Middle frontal gyrus (tissue), 1 donor: Measurements from ENCODE around the gene CCDC30.
"Not testable (repeated sequence)": the region's sequence is repeated elsewhere in the genome, so short reads cannot be mapped to it uniquely, and the experiment has no call there.

Source experiments
- DNase-seq: peaks from one replicate; pipeline ENCODE4 v3.0.0-alpha.2; 2015; ENCODE audit warnings: low spot score; ENCODE audit errors: extremely low spot score

Gene CCDC30

DNA sequence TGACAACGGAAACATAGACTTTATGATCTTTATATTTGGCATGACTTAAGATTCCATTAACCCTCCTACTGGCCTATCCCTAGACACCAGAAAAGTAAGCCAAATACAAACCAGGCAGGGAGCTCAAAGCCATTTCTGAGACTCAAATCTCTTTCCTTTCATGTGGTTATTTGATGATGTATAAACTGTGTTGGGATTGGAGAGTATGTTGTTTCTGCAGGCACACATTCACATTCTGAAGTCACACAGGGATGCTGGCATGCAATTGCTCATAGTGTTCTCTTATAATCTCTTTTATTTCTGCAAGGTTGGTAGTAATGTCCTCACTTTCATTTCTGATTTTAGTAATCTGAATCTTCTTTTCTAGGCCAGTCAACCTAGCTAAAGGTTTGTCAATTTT lies 13.0 kb upstream of the CCDC30 start:
- no peak for DNase-seq

DNA sequence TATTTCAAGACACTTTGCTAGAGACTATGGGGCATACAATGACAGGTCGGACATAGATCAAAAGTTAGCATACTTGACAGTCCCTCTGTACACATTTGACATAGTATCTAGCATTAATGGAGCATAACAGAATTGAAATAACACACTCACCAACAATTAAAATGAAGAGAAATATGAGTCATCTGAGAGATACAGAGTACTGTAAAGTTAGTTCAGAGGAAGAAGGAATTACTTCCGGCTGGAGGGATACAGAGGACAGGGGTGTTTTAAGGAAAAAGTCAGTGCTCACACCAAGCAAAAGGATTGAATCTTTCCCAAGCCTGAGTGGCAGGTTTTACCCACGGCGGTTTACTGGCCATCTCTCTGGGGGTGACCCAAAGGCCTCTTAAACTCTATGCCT lies 9.7 kb upstream of the CCDC30 start:
- no peak for DNase-seq

DNA sequence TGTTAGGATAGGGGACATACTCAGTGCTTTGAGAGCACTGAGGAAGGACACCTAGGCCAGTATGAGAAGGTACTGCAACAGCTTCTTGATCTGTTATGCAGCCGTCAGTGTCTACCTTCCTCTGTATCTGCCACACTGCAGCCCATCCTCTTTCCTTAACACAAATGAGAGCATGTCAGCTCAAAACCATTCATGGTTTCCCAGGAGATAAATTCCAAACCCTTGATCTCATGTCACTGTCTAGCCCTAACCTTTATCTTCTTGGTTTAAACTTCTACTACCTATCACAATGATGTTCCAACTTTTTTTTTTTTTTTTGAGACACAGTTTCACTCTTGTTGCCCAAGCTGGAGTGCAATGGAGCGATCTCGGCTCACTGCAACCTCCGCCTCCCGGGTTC lies 8.7 kb upstream of the CCDC30 start:
- no peak for DNase-seq

- DNase-seq, result peak; percentile 62
Observed at GRCh38 chr1:42456010-42456753, 6.9 kb upstream of the CCDC30 start, which contains the start of the genes PPCS and ZMYND12. TSS of gene PPCS (plus strand) at chr1:42456543. CDS start at chr1:42456566, 23 bp downstream. TSS of gene ZMYND12 (minus strand) at chr1:42456022. CDS start at chr1:42455997, 25 bp downstream.

DNA sequence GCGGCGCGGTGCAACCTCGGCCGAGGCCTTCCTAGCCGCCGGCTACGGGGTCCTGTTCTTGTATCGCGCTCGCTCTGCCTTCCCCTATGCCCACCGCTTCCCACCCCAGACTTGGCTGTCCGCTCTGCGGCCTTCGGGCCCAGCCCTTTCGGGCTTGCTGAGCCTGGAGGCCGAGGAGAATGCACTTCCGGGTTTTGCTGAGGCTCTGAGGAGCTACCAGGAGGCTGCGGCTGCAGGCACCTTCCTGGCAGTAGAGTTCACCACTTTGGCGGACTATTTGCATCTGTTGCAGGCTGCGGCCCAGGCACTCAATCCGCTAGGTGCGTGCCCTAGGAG lies 6.4 kb upstream of the CCDC30 start:
- DNase-seq, result no peak

GRCh38 chr1:42461196-42461595 lies 1.9 kb upstream of the CCDC30 start:
- no peak for DNase-seq

- no peak for DNase-seq
Observed at GRCh38 chr1:42463921-42464320, 835 bp downstream of the CCDC30 start.

DNA sequence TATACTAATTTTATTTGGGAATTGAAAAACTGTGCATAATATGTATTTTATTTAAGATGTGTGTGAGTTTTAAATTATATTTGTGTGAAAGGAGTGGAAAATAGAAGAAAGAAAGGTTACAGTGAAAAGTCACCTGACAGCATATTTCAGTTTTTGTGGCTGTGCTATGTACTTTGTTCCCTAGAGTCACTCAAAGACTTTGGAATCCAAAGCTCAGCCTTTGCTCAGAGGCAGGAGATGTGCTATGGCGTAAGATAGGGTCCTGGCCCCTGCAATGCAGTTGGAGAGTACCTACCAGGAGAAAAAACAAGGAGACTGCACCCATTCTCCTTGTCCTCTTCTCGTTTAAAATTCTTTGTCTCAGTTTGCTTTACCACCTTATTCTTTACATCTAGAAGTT lies 2.9 kb downstream of the CCDC30 start:
- no peak for DNase-seq

- no peak for DNase-seq
Observed at GRCh38 chr1:42469727-42470126, 6.6 kb downstream of the CCDC30 start.

DNA sequence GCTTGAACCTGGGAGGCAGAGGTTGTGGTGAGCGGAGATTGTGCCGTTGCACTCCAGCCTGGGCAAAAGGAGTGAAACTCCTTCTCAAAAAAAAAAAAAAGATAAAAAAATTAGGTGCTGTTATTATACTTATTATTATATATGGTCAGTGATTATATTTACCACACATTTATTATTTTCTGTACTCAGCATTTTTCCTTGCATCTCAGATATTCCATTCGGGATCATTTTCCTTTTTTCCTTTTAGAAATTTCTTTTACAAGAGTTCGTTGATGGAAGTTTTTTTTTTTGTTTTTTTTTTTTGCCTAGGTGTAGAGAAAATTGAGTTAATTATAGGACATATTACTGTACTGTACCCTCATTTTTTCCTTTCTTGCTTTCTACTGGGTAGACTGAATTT lies 13.5 kb downstream of the CCDC30 start:
- no peak for DNase-seq

GRCh38 chr1:42477354-42477753 lies 14.3 kb downstream of the CCDC30 start:
- not testable (repeated sequence) for DNase-seq

GRCh38 chr1:42477775-42478174 lies 14.7 kb downstream of the CCDC30 start:
- DNase-seq, result no peak

DNA sequence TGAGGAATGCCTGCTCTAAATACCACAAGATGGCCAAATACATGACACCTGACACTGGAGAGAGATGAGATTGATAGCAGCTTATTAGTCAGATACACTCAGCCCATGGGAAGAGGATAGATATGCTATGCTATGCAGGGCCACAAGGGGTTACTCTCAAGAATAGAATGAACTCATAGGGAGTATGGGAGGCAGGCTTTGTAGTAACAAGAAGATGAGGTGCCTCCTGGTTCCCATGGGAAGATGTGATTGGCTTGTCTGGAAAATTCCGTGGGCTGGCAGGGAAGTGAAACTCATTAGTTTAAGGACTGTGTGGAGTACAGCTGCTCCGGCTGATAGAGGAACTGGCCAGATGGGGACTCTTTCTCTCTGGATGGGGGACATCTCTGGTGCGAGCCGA lies 16.5 kb downstream of the CCDC30 start:
- DNase-seq, result no peak

GRCh38 chr1:42480921-42481320 lies 17.8 kb downstream of the CCDC30 start:
- DNase-seq, result no peak

DNA sequence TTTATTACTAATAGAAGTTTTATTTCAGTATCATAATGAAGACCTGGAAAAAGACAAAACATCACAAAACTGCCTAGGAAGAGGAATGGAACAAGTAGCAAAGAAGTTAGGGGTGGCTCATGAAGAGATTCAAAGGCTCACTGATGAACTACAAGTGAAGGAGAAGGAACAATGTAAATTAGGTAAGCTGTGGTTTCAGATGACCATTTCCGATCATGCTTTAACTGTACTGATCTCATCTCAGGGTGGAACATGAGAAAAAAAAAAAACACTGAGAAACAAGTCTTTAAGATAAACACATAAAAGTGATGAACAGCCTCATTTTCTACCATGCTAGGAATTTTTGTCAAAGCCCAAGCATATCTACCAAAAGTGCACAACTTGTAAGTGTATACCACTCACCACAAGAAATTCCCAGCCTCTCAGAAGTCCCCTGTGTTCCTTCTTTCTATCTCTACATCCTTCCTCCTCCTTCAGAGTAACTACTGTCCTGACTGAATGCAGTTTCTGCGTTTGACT lies 19.6 kb downstream of the CCDC30 start:
- no peak for DNase-seq

GRCh38 chr1:42484382-42484781 lies 21.3 kb downstream of the CCDC30 start:
- no peak for DNase-seq

DNA sequence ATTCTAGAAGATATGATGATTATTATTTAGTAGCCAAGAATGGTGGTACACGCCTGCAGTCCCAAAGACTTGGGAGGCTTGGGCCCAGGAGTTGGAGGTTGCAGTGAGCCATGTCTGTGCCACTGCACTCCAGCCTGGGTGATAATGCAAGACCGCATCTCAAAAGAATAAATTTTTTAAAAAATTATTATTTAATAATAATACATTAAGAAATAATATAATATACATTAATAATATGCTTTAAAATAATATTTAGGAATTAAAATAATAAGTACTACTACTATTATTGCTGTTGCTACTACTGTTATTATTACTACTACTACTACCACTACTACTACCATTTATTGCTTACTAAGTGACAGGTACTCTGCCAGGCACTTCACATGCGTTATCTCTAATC lies 27.2 kb downstream of the CCDC30 start:
- DNase-seq, result no peak

DNA sequence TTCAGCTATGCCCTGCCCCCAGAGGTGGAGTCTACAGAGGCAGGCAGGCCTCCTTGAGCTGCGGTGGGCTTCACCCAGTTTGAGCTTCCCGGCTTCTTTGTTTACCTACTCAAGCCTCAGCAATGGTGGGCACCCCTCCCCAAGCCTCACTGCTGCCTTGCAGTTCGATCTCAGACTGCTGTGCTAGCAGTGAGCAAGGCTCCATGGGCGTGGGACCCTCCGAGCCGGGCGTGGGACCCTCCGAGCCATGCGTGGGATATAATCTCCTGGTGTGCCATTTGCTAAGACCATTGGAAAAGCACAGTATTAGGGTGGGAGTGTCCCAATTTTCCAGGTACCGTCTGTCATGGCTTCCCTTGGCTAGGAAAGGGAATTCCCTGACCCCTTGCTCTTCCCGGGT lies 38.9 kb downstream of the CCDC30 start:
- DNase-seq, result not testable (repeated sequence)

DNA sequence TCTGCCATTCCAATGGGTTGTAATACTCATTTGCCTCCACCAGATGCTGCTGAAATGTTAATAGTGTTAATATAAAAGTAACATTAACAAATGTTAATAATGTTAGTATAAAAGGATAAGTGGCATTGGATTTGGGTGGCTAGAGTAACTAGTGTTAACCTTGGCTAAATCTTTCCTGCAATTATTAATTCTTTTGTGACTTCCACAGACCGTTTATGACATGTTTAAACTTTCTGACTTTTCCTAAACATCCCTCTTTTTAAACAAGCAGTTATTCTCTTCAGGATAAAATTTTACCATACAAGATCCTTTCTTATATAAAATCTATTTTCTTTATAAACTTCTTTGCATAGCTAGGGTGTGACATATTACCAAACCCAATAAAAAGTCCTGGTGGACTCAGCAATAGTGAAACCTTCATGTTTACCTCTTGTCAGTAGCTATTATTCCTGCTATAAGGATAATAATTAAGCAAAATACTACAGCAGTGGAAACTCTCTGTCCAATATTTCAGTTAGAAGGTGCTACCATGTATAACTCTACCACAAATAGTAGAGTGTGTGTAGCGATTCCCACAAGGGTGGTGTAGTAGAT lies 41.5 kb downstream of the CCDC30 start:
- no peak for DNase-seq

DNA sequence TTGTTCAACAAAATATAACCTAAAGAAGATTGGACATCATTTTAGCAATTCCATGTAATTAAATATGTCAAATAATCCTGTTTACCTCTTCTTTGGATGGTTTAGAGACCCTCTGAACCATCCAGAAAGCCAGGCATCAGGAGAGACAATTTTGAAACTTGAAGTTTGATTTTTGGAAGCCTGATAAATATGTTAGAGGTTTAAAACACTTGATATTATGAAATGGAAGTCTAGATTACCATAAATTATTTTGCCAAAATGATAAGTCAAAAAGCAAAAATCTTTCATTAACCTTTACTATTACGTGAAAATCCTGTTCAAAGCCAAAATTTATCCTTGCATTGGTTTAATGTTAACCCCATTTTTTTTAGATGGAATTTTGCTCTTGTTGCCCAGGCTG lies 43.5 kb downstream of the CCDC30 start:
- no peak for DNase-seq

DNA sequence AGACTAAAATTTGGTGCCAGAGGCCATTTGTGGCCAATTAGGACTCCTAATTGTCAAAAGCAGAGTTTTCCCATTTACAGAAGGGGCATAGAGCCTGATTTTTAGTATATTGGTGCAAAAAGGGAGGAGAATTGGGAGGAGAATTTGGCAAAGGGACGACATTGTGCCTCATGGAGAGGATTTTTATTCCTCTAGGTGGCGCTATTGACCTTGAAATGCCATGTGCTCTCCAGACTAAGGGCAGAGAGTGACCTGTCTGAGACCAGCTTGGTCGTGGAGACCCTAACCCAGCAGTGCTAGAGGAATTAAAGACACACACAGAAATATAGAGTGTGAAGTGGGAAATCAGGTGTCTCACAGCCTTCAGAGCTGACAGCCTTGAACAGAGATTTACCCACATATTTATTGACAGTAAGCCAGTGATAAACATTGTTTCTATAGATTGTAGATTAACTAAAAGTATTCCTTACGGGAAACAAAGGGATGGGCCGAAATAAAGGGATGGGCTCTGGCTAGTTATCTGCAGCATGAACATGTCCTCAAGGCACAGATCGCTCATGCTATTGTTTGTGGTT lies 48.6 kb downstream of the CCDC30 start:
- not testable (repeated sequence) for DNase-seq

- DNase-seq, result no peak
Observed at GRCh38 chr1:42518908-42519307, 55.8 kb downstream of the CCDC30 start.

GRCh38 chr1:42523171-42523570 lies 60.1 kb downstream of the CCDC30 start:
- DNase-seq, result no peak
